Omental fat pad (tissue), 4 donors: ENCODE measurements around the gene NFIA. TPM values are rescaled to one million over a fixed set of nuclear protein-coding genes. Genes with fewer than 3 reads are reported as not detected.
"Not testable (repeated sequence)": the region's sequence is repeated elsewhere in the genome, so short reads cannot be mapped to it uniquely, and the experiment has no call there.

Experiments
- ATAC-seq: fragments of 150-250 bp; one replicate; pipeline ENCODE4 v1.9.1; 2016; ENCODE audit warnings: mild to moderate bottlenecking, moderate library complexity; ENCODE audit not compliant: low FRiP score
- DNase-seq: peaks from one replicate; pipeline ENCODE4 v3.0.0-alpha.2; 2019; ENCODE audit warnings: low spot score
- total RNA-seq, 4 donors: library from RNA; depleted of rRNA; stranded (reverse); fragments of >200 nt; gene quantifications; one replicate each; pipeline ENCODE4 v1.1.0, GENCODE V29; 2016
- TF ChIP-seq, protein P1 (sequence below), 3 donors: fragments of 450-650 bp; IDR thresholded peaks; one replicate each; pipeline ENCODE4 v1.5.1; 2016 to 2017; ENCODE audit warnings: antibody characterized with exemption in 3 of 3, mild to moderate bottlenecking in 3 of 3, moderate library complexity in 2 of 3

The NFIA gene
- total RNA-seq, 4 donors from 2014 or later, result 61.1 to 159 (median 77.5) TPM

DNA sequence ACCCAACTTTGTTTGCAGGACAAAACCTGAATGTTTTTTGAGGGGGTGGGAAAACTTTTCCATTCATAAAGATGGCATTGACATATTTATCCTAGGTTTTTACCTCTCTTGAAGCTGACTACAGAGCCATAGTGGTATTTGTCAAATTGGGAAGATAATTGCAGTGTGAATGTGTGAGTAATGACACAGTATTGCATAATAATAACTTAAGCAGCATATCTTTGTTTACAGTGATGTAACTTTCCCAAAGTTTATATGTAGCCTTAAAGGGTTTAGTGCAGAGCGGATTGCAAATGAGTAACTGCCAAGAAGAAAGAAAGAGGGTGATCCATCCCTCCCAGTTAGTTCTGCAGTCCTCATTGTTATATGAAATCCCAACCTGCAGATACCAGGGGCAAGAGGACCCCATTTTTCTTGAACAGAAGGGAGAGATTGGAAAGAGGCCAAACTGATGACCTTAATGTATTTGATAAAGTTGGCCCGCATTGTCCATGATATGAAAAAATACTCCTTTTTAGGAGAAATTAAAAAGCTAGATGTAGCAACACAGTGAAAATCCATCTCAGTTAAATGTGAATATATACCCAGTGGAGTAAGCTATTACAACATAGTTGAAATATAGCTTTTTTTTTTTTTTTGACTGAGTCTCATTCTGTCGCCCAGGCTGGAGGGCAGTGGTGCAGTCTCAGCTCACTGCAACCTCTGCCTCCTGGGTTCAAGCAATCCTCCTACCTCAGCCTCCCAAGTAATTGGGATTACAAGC is 23.7 kb upstream of the NFIA start:
- no peak for DNase-seq
- TF ChIP-seq, protein P1, sequence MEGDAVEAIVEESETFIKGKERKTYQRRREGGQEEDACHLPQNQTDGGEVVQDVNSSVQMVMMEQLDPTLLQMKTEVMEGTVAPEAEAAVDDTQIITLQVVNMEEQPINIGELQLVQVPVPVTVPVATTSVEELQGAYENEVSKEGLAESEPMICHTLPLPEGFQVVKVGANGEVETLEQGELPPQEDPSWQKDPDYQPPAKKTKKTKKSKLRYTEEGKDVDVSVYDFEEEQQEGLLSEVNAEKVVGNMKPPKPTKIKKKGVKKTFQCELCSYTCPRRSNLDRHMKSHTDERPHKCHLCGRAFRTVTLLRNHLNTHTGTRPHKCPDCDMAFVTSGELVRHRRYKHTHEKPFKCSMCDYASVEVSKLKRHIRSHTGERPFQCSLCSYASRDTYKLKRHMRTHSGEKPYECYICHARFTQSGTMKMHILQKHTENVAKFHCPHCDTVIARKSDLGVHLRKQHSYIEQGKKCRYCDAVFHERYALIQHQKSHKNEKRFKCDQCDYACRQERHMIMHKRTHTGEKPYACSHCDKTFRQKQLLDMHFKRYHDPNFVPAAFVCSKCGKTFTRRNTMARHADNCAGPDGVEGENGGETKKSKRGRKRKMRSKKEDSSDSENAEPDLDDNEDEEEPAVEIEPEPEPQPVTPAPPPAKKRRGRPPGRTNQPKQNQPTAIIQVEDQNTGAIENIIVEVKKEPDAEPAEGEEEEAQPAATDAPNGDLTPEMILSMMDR (IDR thresholded peaks at IDR 0.05), result no peak
- peak; percentile 52 for ATAC-seq

DNA sequence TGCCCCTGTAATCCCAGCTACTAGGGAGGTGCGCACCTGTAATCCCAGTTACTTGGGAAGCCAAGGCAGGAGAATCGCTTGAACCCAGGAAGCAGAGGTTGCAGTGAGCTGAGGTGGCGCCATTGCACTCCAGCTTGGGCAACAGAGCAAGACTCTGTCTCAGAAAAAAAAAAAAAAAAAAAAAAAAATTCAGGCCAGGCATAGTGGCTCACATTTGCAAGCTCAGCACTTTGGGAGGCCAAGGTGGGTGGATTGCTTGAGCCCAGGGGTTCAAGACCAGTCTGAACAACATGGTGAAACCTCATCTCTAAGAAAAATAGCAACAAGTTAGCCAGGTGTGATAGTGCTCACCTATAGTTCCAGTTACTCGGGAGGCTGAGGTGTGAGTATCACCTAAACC is 20.8 kb upstream of the NFIA start:
- DNase-seq, ATAC-seq: not testable (repeated sequence)

DNA sequence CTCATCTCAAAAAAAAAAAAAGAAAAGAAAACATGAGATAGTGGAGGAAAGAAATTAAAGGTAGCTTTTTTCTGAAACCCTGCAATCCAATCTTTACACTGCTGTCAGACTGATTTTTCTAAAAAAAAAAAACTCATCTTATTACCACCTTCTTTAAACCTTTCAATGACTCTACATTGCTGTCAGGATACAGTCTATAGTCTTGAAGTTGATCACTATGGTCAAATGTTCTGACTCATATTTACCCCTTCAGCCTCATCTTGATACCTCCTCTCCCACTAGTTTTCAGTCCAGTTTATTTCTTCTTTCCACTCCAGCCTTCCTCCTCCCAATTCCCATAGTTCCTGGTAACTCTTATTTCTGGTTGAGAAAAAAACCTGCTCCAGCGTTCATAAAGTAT is 17.7 kb upstream of the NFIA start:
- DNase-seq, result no peak
- ATAC-seq, result no peak

DNA sequence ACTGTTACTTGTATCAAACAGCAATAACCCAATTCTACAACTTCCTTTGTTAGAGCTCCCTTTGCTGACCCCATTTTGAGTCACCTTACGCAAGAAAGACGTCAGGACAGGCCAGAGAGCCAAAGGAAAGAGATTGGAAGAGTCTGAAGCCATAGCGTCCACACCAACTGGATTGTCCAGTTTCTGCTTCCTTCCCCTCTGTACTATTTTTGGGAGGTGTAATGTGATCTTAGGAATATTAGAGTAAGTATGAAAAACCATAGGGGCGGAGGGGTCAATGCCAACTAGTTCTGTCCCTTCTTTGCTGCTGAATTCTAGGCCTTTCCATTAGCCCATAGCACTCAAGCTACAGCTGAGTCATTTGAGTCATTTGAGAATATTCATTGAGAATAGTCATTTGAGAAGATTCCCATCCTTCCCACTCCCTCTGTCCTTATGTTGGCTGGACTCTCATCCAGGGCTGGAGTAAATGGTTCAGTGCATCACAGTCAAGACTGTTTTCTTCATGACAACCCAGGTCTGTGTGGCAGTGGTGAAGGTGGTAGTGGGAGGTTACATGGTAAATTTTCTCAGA is 14.8 kb upstream of the NFIA start:
- TF ChIP-seq, protein P1 (IDR thresholded peaks at IDR 0.05), result no peak
- DNase-seq (no peak), ATAC-seq (no peak)

More for the DNA sequence above, 17.7 kb upstream of the NFIA start:
- TF ChIP-seq, protein P1 (IDR thresholded peaks at IDR 0.05), result no peak

DNA sequence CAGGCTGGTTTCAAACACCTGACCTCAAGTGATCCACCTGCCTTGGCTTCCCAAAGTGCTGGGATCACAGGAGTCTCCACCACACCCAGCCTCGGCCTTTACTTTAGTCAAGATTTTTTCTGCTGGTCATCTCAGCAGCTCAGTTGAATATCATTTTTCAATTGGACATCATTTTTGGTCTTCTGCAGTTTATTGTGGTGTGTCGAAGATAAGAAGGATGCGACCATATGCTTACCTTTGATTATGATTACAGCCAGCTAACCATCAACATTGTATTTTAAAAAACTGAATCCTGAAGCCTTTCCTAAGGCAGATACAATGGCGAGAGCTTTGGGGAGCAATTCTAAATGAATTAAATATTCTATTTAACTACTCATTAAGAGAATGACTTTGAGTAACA is 12.3 kb upstream of the NFIA start:
- TF ChIP-seq, protein P1 (IDR thresholded peaks at IDR 0.05), result no peak
- no peak for DNase-seq
- no peak for ATAC-seq

DNA sequence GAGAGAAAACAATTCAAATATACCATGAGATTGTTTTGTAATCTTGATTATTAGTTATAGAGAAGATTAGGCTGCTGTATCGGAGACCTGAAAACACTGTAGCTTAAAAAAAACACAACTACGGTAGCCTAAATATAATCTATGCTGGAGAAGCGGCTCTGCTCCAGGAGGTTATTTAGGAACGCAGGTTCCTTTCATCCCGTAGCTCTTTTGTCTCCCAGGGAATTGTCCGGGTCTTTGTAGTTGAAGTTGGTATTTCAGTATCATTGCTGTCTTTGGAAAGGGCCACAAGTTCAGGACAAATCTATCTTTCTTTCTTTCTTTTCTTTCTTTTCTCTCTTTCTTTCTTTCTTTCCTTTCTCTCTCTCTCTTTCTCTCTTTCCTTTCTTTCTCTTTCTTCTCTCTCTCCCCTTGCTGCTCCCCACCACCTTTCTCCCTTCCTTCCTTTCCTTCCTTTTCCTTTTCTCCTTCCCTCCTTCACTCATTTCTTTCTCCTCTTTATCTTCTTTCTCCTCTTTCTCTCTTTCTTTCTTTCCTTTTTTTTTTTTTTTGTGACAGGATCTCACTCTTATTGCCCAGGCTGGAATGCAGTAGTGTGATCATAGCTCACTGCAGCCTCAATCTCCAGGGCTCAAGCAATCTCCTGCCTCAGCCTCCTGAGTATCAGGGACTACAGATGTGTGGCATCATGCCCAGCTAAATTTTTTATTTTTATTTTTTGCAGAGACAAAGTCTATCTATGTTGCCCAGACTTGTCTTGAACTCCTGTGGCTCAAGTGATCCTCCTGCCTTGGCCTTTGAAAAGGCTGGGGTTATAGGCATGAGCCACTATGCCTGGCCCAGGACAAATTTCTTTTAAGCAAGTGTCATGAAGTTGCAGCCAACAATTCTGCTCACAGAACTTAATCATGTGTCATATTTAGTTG is 10.9 kb upstream of the NFIA start:
- TF ChIP-seq, protein P1 (IDR thresholded peaks at IDR 0.05), result no peak
- DNase-seq (no peak), ATAC-seq (no peak)

DNA sequence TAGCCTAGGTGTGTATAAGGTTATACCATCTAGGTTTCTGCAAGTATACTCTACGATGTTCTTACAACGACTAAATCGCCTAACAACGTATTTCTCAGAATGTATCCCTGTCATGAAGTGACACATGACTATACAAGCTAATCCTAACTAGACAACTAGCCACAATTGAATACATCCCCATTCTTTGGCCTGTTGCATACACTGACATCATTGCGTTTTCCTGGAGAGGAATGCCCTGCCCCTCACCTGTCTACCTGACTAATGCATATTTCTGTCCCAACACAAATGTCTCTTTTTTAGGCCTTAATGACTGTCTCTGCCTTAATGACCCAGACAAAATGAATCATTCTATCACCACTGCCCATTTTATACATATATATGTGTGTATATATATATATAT is 8.5 kb upstream of the NFIA start:
- TF ChIP-seq, protein P1 (IDR thresholded peaks at IDR 0.05), result no peak
- DNase-seq (no peak), ATAC-seq (no peak)

DNA sequence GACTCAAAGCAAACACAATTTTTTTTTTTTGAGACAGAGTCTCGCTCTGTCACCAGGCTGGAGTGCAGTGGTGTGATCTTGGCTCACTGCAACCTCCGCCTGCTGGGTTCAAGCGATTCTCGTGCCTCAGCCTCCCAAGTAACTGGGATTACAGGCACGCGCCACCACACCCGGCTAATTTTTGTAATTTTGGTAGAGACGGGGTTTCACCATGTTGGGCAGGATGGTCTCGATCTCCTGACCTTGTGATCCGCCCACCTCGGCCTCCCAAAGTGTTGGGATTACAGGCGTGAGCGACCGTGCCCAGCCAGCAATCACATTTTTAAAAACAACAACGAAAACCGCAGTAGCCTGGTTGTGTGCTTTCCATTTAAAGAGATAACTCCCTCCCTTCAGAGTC is 6.5 kb upstream of the NFIA start:
- DNase-seq, ATAC-seq: not testable (repeated sequence)
